Stimulated activated naive CD8-positive, alpha-beta T cell treated with anti-CD3 and anti-CD28 coated beads, Interleukin-15, Interleukin-2, amounts not matched to agents 100 U/mL and 50 U/mL, for 24 hours (primary cell): ENCODE measurements around the gene GFM1.

Experiments
- ATAC-seq: fragments of 150-1000 bp; cut with Tn5 transposase; one replicate; pipeline ENCODE4 v1.10.0; 2021
- DNase-seq: peaks from one replicate; pipeline ENCODE4 v3.0.0; 2021

Gene GFM1

GRCh38 chr3:158727206-158728060 lies 83.1 kb downstream of the GFM1 start:
- ATAC-seq (peak; percentile 26), DNase-seq (peak; percentile 28)

DNA sequence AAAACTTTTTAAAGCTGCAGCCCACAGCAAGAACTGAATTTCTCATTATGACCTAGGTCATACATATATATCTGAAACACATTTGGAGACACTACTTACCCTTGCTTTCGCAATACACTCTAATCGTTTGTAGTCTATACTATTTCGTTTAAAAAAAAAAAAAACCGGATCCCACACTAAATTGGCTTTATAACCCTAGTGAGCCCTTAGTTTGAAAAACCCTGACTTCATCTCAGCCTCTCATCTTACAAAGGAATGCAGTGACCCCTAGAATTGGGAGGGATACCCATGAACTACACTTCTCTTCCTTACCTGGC lies 83.7 kb downstream of the GFM1 start:
- DNase-seq (no peak), ATAC-seq (no peak)

GRCh38 chr3:158728851-158729250 lies 84.5 kb downstream of the GFM1 start:
- ATAC-seq (no peak), DNase-seq (no peak)

DNA sequence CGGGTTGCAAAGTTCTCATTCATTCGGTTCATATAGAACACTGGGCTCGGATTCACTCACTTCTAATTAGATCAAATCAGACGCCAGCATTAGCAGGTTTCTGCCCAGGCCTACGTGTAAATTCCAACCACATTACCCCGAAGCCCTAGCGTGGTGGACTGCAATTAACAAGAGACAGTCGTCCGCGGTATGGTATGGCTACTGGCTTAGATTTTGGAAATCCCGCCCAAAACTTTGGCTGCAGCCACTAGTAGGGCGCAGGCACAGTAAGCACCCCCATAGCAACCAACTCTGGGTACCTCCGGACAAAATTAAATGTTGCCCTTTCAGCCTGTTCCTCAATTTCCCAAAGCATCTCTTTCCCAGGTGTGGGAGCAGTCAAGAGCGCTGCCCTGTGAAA lies 87.2 kb downstream of the GFM1 start:
- DNase-seq = no peak
- no peak for ATAC-seq

DNA sequence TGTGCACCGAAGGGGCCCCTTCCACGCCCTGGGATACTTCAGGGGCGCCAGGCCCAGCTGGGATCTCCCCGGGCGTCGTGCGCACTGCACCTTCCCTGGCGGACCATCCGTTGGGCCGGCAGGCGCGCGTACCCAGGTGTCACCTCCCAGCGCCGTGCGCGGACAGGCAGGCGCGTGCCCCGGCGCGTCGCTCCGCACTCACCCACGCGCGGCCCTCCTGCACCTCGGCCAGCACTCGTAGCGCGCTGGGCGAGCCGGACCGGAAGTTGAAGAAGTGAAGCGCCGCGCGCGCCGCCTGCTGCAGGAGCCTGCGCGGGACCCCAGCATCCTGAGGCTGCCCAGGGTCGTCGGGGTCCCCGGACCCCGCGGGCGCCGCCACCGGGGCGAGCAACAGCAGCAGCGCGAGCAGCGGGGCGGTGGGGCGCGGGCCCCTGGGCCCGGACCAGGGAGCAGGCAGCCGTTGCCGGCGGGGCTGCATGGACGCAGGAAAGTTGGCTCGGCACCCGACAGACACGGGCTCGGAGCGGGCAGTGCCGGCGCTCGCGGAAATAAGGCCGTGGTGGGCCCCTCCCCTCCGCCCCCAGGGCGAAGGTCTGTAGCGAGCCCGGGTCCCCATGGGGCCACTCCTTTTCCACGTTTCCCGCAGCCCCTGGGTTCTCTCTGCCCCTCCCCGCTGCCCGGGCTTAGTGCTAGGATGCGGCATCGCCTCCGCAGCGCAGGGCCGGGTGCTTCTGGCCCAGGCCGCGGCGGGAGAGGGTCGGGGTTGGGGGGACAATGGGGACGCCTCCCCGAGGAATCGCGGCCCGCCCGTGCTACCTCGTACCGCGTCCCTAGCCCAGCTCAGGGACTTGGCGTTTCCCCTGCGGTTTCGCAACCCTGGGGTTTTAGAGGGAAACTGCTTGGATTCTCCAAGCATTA lies 87.9 kb downstream of the GFM1 start, which contains the start of gene RARRES1:
Gene RARRES1, minus strand, starts transcription at position 520 of the 918 bp plus-strand sequence. Its CDS starts 42 bp downstream, at position 478.
- ATAC-seq (peak; percentile 57), DNase-seq (peak; percentile 57)

- ATAC-seq = no peak
- DNase-seq = no peak
Observed at GRCh38 chr3:158732856-158733200, 88.5 kb downstream of the GFM1 start.

GRCh38 chr3:158733656-158734055 lies 89.3 kb downstream of the GFM1 start:
- DNase-seq = no peak
- ATAC-seq = no peak

- DNase-seq (no peak), ATAC-seq (no peak)
Observed at GRCh38 chr3:158735296-158736033, 91.1 kb downstream of the GFM1 start.

- DNase-seq (no peak), ATAC-seq (no peak)
Observed at GRCh38 chr3:158737410-158737809, 93.1 kb downstream of the GFM1 start.

GRCh38 chr3:158737976-158738615 lies 93.8 kb downstream of the GFM1 start:
- ATAC-seq (no peak), DNase-seq (no peak)

GRCh38 chr3:158738653-158739052 lies 94.3 kb downstream of the GFM1 start:
- DNase-seq = no peak
- no peak for ATAC-seq

DNA sequence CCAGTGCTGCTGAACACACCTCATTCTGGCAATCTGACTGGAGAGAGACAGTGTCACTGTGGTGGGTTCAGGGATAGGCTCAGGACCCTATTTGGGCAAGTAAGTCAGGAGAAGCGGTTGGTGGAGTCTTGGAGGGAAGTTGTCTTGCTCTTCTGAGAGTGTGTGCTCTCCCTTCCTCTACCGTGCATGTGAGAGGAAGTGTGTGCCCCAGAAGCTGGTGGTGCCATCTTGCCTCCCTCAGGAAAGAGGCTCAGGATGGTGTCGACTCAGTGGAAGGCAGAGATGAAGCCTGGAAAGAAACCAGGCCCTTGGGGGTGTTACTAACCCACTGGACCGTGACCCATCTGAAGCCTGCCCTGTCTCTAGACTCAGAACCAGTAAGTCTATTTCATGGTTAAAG lies 94.8 kb downstream of the GFM1 start:
- ATAC-seq = no peak
- no peak for DNase-seq

GRCh38 chr3:158739661-158740060 lies 95.3 kb downstream of the GFM1 start:
- DNase-seq = no peak
- no peak for ATAC-seq
